ENCODE measurements around the gene GHRL.
"Not testable (repeated sequence)": the region's sequence is repeated elsewhere in the genome, so short reads cannot be mapped to it uniquely, and the experiment has no call there.

GHRL gene

DNA sequence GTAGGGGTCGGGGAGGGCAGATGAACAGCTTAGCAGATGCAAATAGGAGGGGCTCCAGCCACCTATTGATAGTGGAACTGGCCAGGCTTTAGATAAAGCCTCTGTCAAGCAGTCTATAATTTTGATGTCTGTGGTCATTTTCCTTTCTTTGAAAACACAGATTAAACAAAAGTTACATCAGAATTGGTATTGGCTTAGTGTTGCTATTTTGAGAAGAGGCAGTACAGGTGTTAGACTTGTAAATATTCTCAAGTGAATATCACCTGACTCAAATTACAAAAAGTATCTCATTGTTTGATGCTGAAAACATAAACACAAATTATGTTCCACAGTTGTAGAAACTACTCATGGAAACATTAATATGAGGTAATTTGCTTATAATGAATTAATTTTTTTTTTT lies 18.1 kb downstream of the GHRL start:
- H2AFZ ChIP-seq (ENCODE audit: low read depth) = no peak overlapping the region
- TF ChIP-seq, protein P1, sequence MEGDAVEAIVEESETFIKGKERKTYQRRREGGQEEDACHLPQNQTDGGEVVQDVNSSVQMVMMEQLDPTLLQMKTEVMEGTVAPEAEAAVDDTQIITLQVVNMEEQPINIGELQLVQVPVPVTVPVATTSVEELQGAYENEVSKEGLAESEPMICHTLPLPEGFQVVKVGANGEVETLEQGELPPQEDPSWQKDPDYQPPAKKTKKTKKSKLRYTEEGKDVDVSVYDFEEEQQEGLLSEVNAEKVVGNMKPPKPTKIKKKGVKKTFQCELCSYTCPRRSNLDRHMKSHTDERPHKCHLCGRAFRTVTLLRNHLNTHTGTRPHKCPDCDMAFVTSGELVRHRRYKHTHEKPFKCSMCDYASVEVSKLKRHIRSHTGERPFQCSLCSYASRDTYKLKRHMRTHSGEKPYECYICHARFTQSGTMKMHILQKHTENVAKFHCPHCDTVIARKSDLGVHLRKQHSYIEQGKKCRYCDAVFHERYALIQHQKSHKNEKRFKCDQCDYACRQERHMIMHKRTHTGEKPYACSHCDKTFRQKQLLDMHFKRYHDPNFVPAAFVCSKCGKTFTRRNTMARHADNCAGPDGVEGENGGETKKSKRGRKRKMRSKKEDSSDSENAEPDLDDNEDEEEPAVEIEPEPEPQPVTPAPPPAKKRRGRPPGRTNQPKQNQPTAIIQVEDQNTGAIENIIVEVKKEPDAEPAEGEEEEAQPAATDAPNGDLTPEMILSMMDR (conservative IDR thresholded peaks at IDR 0.05; ENCODE audit: low read depth, low read length) = no peak
- no peak overlapping the region for H3K9ac ChIP-seq
- H3K27ac ChIP-seq = peak overlapping the region; percentile 20; the same call in 1 of the 2 replicates
- H3K36me3 ChIP-seq (ENCODE audit: insufficient read depth) = no peaks in the 10 kb centered on the region
- H3K4me3 ChIP-seq (IDR thresholded peaks at IDR 0.05; ENCODE audit: insufficient read depth, low read depth, low read length) = no peak overlapping the region
- 0 out of 2 replicates have a peak, but pooled peaks cover 3% of the 10 kb centered on the region for H4K20me1 ChIP-seq (ENCODE audit: insufficient read depth)
- H3K27me3 ChIP-seq (ENCODE audit: insufficient read depth, low read depth) = no peaks in the 10 kb centered on the region
- H3K4me1 ChIP-seq (ENCODE audit: low read depth, poor library complexity, severe bottlenecking) = peaks cover 69% of the 10 kb centered on the region
- H3K4me2 ChIP-seq = peak overlapping the region; percentile 48
- H3K79me2 ChIP-seq (ENCODE audit: insufficient read depth, low read depth) = peaks cover 62% of the 10 kb centered on the region; the same call in 1 of the 2 replicates

DNA sequence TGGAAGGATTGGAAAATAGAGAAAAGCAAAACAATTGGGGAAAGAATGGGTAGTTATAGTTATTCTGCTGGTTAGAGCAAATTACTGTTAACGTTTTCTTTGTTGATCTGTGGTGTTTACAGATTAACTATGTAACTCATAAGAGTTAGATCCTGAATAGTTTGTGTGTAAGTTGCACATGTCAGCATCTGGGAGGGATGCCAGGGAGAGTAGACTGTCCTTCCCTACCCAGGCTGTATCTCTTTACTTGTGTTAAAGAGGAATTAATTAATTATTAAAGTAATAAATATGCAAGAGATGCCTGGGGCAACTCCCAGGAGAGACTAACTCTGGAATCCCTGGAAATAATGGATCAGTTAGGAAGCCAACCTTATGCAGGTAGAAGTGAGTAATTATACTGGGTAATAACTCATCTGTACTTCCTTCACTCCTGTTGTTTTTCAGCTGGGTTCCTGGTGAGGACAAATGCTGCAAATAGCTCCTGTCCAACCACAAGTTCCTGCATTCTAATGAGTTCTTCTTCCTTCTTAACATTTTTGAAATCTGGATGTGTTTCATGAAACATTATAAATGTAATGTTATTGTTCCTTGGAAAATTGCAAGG lies 18.9 kb downstream of the GHRL start:
- Histone ChIP-seq H3K27me3 (ENCODE audit: insufficient read depth, low read depth) (no peaks in the 10 kb centered on the region), H3K4me2 (peak overlapping the region; percentile 48), H3K27ac (peak overlapping the region; percentile 20; the same call in 1 of the 2 replicates), H3K79me2 (ENCODE audit: insufficient read depth, low read depth) (peaks cover 70% of the 10 kb centered on the region; the same call in 1 of the 2 replicates), H4K20me1 (ENCODE audit: insufficient read depth) (0 out of 2 replicates have a peak, but pooled peaks cover 3% of the 10 kb centered on the region), H3K9ac (no peak overlapping the region), H2AFZ (ENCODE audit: low read depth) (no peak overlapping the region), H3K4me3 (IDR thresholded peaks at IDR 0.05; ENCODE audit: insufficient read depth, low read depth, low read length) (no peak overlapping the region), H3K4me1 (ENCODE audit: low read depth, poor library complexity, severe bottlenecking) (peaks cover 69% of the 10 kb centered on the region), H3K36me3 (ENCODE audit: insufficient read depth) (no peaks in the 10 kb centered on the region)
- TF ChIP-seq, protein P1 (conservative IDR thresholded peaks at IDR 0.05; ENCODE audit: low read depth, low read length) = no peak

DNA sequence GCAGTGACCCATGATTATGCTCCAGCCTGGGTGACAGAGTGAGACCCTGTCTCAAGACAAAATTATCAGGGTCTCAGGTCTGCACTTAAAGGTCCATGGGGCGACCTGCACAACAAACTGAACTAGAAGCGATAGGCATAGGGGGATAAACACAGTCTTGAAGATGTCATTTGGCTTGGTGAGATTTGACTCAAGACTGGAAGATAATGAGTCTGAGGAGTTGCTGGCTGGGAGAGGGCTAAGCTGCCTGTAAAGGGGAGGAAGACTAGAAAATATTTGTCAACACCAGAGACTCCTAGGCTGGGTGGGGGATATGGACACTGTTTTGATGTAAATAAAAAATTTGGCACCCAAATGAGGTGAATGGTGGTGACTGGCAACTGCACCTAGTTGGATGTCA lies 19.8 kb downstream of the GHRL start:
- Histone ChIP-seq H3K27ac (no peak overlapping the region), H3K27me3 (ENCODE audit: insufficient read depth, low read depth) (no peaks in the 10 kb centered on the region), H3K36me3 (ENCODE audit: insufficient read depth) (no peaks in the 10 kb centered on the region), H3K4me1 (ENCODE audit: low read depth, poor library complexity, severe bottlenecking) (peaks cover 68% of the 10 kb centered on the region), H3K4me2 (peak overlapping the region; percentile 48; the same call in 1 of the 2 replicates), H3K9ac (no peak overlapping the region), H4K20me1 (ENCODE audit: insufficient read depth) (0 out of 2 replicates have a peak, but pooled peaks cover 3% of the 10 kb centered on the region), H3K79me2 (ENCODE audit: insufficient read depth, low read depth) (peaks cover 77% of the 10 kb centered on the region), H2AFZ (ENCODE audit: low read depth) (no peak overlapping the region), H3K4me3 (IDR thresholded peaks at IDR 0.05; ENCODE audit: insufficient read depth, low read depth, low read length) (no peak overlapping the region)
- TF ChIP-seq, protein P1 (conservative IDR thresholded peaks at IDR 0.05; ENCODE audit: low read depth, low read length) = no peak

DNA sequence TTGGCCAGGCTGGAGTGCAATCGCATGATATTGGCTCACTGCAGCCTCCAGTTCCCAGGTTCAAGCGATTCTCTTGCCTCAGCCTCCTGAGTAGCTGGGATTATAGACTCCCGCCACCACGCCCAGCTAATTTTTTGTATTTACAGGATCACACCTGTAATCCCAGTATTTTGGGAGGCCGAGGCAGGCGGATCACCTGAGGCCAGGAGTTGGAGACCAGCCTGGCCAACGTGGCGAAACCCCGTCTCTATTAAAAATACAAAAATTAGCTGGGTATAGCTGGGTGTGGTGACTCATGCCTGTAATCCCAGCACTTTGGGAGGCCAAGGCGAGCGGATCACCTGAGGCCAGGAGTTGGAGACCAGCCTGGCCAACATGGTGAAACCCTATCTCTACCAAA lies 20.3 kb downstream of the GHRL start:
- not testable (repeated sequence) for H3K27ac ChIP-seq; H3K4me2 ChIP-seq; H3K27me3 ChIP-seq (ENCODE audit: insufficient read depth, low read depth); H2AFZ ChIP-seq (ENCODE audit: low read depth); H3K4me3 ChIP-seq (IDR thresholded peaks at IDR 0.05; ENCODE audit: insufficient read depth, low read depth, low read length); H4K20me1 ChIP-seq (ENCODE audit: insufficient read depth); H3K36me3 ChIP-seq (ENCODE audit: insufficient read depth); H3K9ac ChIP-seq
- Histone ChIP-seq H3K4me1 (ENCODE audit: low read depth, poor library complexity, severe bottlenecking) (peaks cover 63% of the 10 kb centered on the region), H3K79me2 (ENCODE audit: insufficient read depth, low read depth) (peaks cover 82% of the 10 kb centered on the region)

DNA sequence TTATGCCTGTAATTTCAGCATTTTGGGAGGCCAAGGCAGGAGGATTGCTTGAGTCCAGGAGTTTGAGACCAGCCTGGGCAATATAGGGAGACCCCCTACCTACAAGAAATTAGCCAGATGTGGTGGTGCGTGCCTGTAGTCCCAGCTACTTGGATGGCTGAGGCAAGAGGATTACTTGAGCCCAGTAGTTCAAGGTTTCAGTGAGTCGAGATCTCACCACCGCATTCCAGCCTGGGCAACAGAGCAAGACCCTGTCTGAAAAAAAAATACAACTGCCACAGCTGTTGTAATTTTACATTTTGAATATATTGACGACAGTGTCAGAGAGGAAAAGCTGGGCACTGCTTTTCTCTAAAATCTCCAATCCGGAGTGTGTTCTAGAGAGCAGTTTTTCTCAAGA lies 23.3 kb downstream of the GHRL start:
- H3K27ac ChIP-seq = no peak overlapping the region
- no peaks in the 10 kb centered on the region for H3K27me3 ChIP-seq (ENCODE audit: insufficient read depth, low read depth)
- TF ChIP-seq, protein P1 (conservative IDR thresholded peaks at IDR 0.05; ENCODE audit: low read depth, low read length) = no peak
- 0 out of 2 replicates have a peak, but pooled peaks cover 11% of the 10 kb centered on the region for H4K20me1 ChIP-seq (ENCODE audit: insufficient read depth)
- peaks cover 87% of the 10 kb centered on the region for H3K79me2 ChIP-seq (ENCODE audit: insufficient read depth, low read depth)
- H2AFZ ChIP-seq (ENCODE audit: low read depth) = no peak overlapping the region
- H3K4me3 ChIP-seq (IDR thresholded peaks at IDR 0.05; ENCODE audit: insufficient read depth, low read depth, low read length) = no peak overlapping the region
- H3K9ac ChIP-seq = no peak overlapping the region
- no peak overlapping the region for H3K4me2 ChIP-seq
- H3K4me1 ChIP-seq (ENCODE audit: low read depth, poor library complexity, severe bottlenecking) = peaks cover 32% of the 10 kb centered on the region
- H3K36me3 ChIP-seq (ENCODE audit: insufficient read depth) = no peaks in the 10 kb centered on the region

All from KMS-11 (cell line).